Prostate gland (tissue), 2 donors: ENCODE measurements around the gene VKORC1L1.

ENCODE experiments used
- CTCF ChIP-seq, 4 experiments: fragments of 200-600 bp in 2 of 4; fragments of 450-650 bp in 2 of 4; sonication (generic) in 2 of 4; IDR thresholded peaks; 1 replicate in 3 of 4; 2 replicates in 1 of 4; pipeline ENCODE4 v1.5.1; 2016 to 2019; ENCODE audit warnings: antibody characterized with exemption in 4 of 4, mild to moderate bottlenecking in 2 of 4, moderate library complexity in 2 of 4
- POLR2A ChIP-seq: fragments of 450-650 bp; IDR thresholded peaks from one replicate; pipeline ENCODE4 v1.6.1; 2016; ENCODE audit warnings: antibody characterized with exemption, mild to moderate bottlenecking
- POLR2AphosphoS5 ChIP-seq: sonication (generic); formaldehyde crosslinking; IDR thresholded peaks from one replicate; pipeline ENCODE4 v1.6.1; 2017; ENCODE audit warnings: antibody characterized with exemption

GRCh38 chr7:65927489-65928448 is 54.9 kb downstream of the VKORC1L1 start:
- no peak for TF ChIP-seq CTCF (IDR thresholded peaks at IDR 0.05)
- TF ChIP-seq POLR2AphosphoS5: no peak
- TF ChIP-seq POLR2A: no peak
